ENCODE data around the gene CCNG2. TPM values are rescaled to one million over a fixed set of nuclear protein-coding genes. Genes with fewer than 3 reads are reported as not detected.

Gene CCNG2
- total and polyA plus RNA-seq, 2 of the 4 experiments (the other 2 are of a cell fraction): 11.3 to 14.9 TPM

- no peaks in the 10 kb centered on the region for H3K9me3 ChIP-seq (ENCODE audit: control insufficient read depth, insufficient read depth, low read length)
- ATAC-seq (ENCODE audit: low read depth) (no peak), DNase-seq (no peak)
- no peak overlapping the region for H2BK15ac ChIP-seq (ENCODE audit: low read depth, low read length)
- no peak overlapping the region for H3K4ac ChIP-seq (ENCODE audit: low read depth, low read length)
- intact Hi-C loops (cut with micrococcal nuclease): no loop called here
- no peak overlapping the region for H4K5ac ChIP-seq (ENCODE audit: low read depth, low read length)
- no peak for TF ChIP-seq USF2 (IDR thresholded peaks at IDR 0.05; ENCODE audit: low read depth, low read length)
- TF ChIP-seq RCOR1 (IDR thresholded peaks at IDR 0.05; ENCODE audit: insufficient replicate concordance, low read length): no peak
- TF ChIP-seq MAZ (IDR thresholded peaks at IDR 0.05; ENCODE audit: borderline replicate concordance, low read depth, low read length): no peak
- TF ChIP-seq RFX5 (IDR thresholded peaks at IDR 0.05; ENCODE audit: low read depth, low read length): no peak
- TF ChIP-seq CHD1 (IDR thresholded peaks at IDR 0.05; ENCODE audit: low read depth, low read length): no peak
- no peak for TF ChIP-seq MAFK (IDR thresholded peaks at IDR 0.05; ENCODE audit: low read depth, low read length)
- TF ChIP-seq POLR2A (IDR thresholded peaks at IDR 0.05; ENCODE audit: low read depth, low read length): no peak
- TF ChIP-seq MXI1 (IDR thresholded peaks at IDR 0.05; ENCODE audit: borderline replicate concordance, low read depth, low read length): no peak
- no peak for TF ChIP-seq NFE2L2 (IDR thresholded peaks at IDR 0.05; ENCODE audit: low read depth, low read length)
- TF ChIP-seq RAD21 (IDR thresholded peaks at IDR 0.05; ENCODE audit: low read length): no peak
- TF ChIP-seq SMC3 (IDR thresholded peaks at IDR 0.05; ENCODE audit: low read depth, low read length): no peak
- TF ChIP-seq, protein P1, sequence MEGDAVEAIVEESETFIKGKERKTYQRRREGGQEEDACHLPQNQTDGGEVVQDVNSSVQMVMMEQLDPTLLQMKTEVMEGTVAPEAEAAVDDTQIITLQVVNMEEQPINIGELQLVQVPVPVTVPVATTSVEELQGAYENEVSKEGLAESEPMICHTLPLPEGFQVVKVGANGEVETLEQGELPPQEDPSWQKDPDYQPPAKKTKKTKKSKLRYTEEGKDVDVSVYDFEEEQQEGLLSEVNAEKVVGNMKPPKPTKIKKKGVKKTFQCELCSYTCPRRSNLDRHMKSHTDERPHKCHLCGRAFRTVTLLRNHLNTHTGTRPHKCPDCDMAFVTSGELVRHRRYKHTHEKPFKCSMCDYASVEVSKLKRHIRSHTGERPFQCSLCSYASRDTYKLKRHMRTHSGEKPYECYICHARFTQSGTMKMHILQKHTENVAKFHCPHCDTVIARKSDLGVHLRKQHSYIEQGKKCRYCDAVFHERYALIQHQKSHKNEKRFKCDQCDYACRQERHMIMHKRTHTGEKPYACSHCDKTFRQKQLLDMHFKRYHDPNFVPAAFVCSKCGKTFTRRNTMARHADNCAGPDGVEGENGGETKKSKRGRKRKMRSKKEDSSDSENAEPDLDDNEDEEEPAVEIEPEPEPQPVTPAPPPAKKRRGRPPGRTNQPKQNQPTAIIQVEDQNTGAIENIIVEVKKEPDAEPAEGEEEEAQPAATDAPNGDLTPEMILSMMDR (conservative IDR thresholded peaks at IDR 0.05; ENCODE audit: low read depth, low read length): no peak
- no peak for TF ChIP-seq CEBPB (IDR thresholded peaks at IDR 0.05; ENCODE audit: low read depth, low read length)
- TF ChIP-seq BHLHE40 (IDR thresholded peaks at IDR 0.05; ENCODE audit: low read depth, low read length): no peak
- TF ChIP-seq, protein P2, sequence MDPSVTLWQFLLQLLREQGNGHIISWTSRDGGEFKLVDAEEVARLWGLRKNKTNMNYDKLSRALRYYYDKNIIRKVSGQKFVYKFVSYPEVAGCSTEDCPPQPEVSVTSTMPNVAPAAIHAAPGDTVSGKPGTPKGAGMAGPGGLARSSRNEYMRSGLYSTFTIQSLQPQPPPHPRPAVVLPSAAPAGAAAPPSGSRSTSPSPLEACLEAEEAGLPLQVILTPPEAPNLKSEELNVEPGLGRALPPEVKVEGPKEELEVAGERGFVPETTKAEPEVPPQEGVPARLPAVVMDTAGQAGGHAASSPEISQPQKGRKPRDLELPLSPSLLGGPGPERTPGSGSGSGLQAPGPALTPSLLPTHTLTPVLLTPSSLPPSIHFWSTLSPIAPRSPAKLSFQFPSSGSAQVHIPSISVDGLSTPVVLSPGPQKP (IDR thresholded peaks at IDR 0.05; ENCODE audit: borderline replicate concordance, low read depth, low read length): no peak
- no peak for TF ChIP-seq FOS (IDR thresholded peaks at IDR 0.05; ENCODE audit: low read depth, low read length)
- no peak overlapping the region for H3K18ac ChIP-seq (ENCODE audit: low read depth, low read length)
- H3K9me1 ChIP-seq (ENCODE audit: insufficient read depth, low read length): no peaks in the 10 kb centered on the region
- H3K4me2 ChIP-seq (ENCODE audit: low read depth, low read length): no peak overlapping the region
- no peak overlapping the region for H3K14ac ChIP-seq (replicated peaks; ENCODE audit: low read depth, low read length)
- H2BK20ac ChIP-seq (ENCODE audit: low read depth, low read length): no peak overlapping the region
- no peak overlapping the region for H2AK9ac ChIP-seq (replicated peaks; ENCODE audit: low read depth, low read length, poor library complexity)
- H3K4me3 ChIP-seq (ENCODE audit: insufficient read depth, low read depth, low read length): no peak overlapping the region
- H2BK5ac ChIP-seq (ENCODE audit: low read depth, low read length, poor library complexity, severe bottlenecking): no peak overlapping the region
- no peak overlapping the region for H2AFZ ChIP-seq (replicated peaks; ENCODE audit: low read length, poor library complexity)
- WGBS, 2 experiments (ENCODE audit: extremely low coverage in 2 of 2, insufficient read length in 1 of 2): no CpG with 5 or more reads among the region's 8 CpGs
- BruUV-seq (replicated peaks): no TSS peak
- H3K4me1 ChIP-seq (ENCODE audit: control insufficient read depth, insufficient read depth, low read length): no peaks in the 10 kb centered on the region
- H4K20me1 ChIP-seq (ENCODE audit: insufficient read depth, low read length): no peaks in the 10 kb centered on the region
- peaks cover 37% of the 10 kb centered on the region for H3K27me3 ChIP-seq (ENCODE audit: control insufficient read depth, insufficient read depth, low read length)
- H2AK5ac ChIP-seq (ENCODE audit: low read depth, low read length): no peak overlapping the region
- H3K23ac ChIP-seq (ENCODE audit: low read depth, low read length): no peak overlapping the region
- ChIA-PET POLR2A (ENCODE audit: unreplicated experiment) (no interaction called here), CTCF (interaction anchor here (0.9 to 1.0 kb wide), 2 partner anchors 10 to 77 kb away, joined by 3 to 4 read pairs; no protein-coding TSS in a partner anchor)
- H3K36me3 ChIP-seq (ENCODE audit: control insufficient read depth, insufficient read depth, low read length): no peaks in the 10 kb centered on the region
- no peak overlapping the region for H3K9ac ChIP-seq (ENCODE audit: low read depth, low read length)
- H3K27ac ChIP-seq (ENCODE audit: insufficient read depth, low read length): no peak overlapping the region
- no peak overlapping the region for H2BK120ac ChIP-seq (ENCODE audit: low read depth, low read length)
- in situ Hi-C loops (cut with MboI; ENCODE audit: low sequenced_read_pairs): no loop called here
- H4K8ac ChIP-seq (ENCODE audit: low read depth in 2 of 2, low read length in 2 of 2): no peak overlapping the region
- H3K79me1 ChIP-seq (ENCODE audit: low read depth in 1 of 2, low read length in 2 of 2): no peaks in the 10 kb centered on the region
- dilution Hi-C loops (cut with HindIII; ENCODE audit: low sequenced_read_pairs, unreplicated experiment): no loop called here
- H3K56ac ChIP-seq (ENCODE audit: extremely low read depth, insufficient read depth, low read length): no peak overlapping the region
- H4K91ac ChIP-seq (ENCODE audit: insufficient read depth, low read depth, low read length): no peak overlapping the region
Observed at GRCh38 chr4:77125961-77126360, 31.0 kb upstream of the CCNG2 start.

Measured in IMR-90 (cell line).